Astrocyte (in vitro differentiated cells and primary cell): Measurements from ENCODE around the gene POU2F2.

Experiments
- EZH2 ChIP-seq: IDR thresholded peaks from 2 replicates; pipeline ENCODE4 v1.6.1; 2012; ENCODE audit warnings: mild to moderate bottlenecking, low read length, inconsistent platforms; ENCODE audit not compliant: insufficient read depth
- TF ChIP-seq, protein P1 (sequence below): IDR thresholded peaks from 2 replicates; pipeline ENCODE4 v1.5.1; 2011; ENCODE audit warnings: low read depth, mild to moderate bottlenecking, inconsistent platforms, low read length, moderate library complexity; ENCODE audit not compliant: insufficient read depth

GRCh38 chr19:42177686-42178019 lies 45.4 kb upstream of the POU2F2 start:
- TF ChIP-seq, protein P1, sequence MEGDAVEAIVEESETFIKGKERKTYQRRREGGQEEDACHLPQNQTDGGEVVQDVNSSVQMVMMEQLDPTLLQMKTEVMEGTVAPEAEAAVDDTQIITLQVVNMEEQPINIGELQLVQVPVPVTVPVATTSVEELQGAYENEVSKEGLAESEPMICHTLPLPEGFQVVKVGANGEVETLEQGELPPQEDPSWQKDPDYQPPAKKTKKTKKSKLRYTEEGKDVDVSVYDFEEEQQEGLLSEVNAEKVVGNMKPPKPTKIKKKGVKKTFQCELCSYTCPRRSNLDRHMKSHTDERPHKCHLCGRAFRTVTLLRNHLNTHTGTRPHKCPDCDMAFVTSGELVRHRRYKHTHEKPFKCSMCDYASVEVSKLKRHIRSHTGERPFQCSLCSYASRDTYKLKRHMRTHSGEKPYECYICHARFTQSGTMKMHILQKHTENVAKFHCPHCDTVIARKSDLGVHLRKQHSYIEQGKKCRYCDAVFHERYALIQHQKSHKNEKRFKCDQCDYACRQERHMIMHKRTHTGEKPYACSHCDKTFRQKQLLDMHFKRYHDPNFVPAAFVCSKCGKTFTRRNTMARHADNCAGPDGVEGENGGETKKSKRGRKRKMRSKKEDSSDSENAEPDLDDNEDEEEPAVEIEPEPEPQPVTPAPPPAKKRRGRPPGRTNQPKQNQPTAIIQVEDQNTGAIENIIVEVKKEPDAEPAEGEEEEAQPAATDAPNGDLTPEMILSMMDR: no peak
- TF ChIP-seq EZH2: no peak
